Mucosa of stomach (tissue), 1 donor: ENCODE measurements around the gene GLIS2.

Experiments
- H3K27me3 ChIP-seq: one replicate; pipeline ENCODE4 v1.7.0; 2013; ENCODE audit warnings: mild to moderate bottlenecking, low read length; ENCODE audit not compliant: control insufficient read depth, insufficient read depth
- H3K36me3 ChIP-seq: one replicate; pipeline ENCODE4 v1.7.0; 2013; ENCODE audit warnings: low read length; ENCODE audit not compliant: control insufficient read depth, insufficient read depth
- H3K4me1 ChIP-seq: one replicate; pipeline ENCODE4 v1.7.0; 2013; ENCODE audit warnings: mild to moderate bottlenecking, low read length; ENCODE audit not compliant: control insufficient read depth, insufficient read depth
- H3K4me3 ChIP-seq: one replicate; pipeline ENCODE4 v1.7.0; 2013; ENCODE audit warnings: low read length
- H3K9ac ChIP-seq: one replicate; pipeline ENCODE4 v1.7.0; 2013; ENCODE audit warnings: mild to moderate bottlenecking, low read length, moderate library complexity
- H3K9me3 ChIP-seq: one replicate; pipeline ENCODE4 v1.7.0; 2013; ENCODE audit warnings: mild to moderate bottlenecking, low read length, moderate library complexity; ENCODE audit not compliant: control insufficient read depth
- donor health status: Pancreatic carcinoma.

GLIS2 gene

GRCh38 chr16:4283939-4284338 lies 31.9 kb upstream of the GLIS2 start:
- peaks cover 8% of the 10 kb centered on the region for H3K4me1 ChIP-seq
- no peak overlapping the region for H3K9ac ChIP-seq
- no peaks in the 10 kb centered on the region for H3K9me3 ChIP-seq
- H3K27me3 ChIP-seq: no peaks in the 10 kb centered on the region
- H3K36me3 ChIP-seq: no peaks in the 10 kb centered on the region
- no peak overlapping the region for H3K4me3 ChIP-seq

DNA sequence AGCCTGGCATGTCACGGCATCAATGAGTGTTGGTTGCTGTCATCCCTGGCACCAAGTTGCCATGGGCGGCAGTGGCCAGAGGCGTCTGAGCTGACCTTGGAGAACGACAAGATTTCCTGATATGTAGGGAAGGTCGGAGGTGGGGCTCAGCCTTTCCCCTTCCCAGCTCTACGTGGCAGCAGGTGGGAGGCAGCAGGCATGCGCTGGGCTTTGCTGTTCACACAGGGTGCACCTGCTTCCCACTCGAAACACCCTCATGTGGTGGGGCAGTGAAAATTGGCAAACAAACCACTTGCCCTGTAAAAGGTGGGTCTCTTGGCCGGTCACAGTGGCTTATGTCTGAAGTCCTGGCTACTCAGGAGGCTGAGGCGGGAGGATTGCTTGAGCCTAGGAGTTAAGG lies 30.7 kb upstream of the GLIS2 start:
- no peaks in the 10 kb centered on the region for H3K9me3 ChIP-seq
- H3K4me1 ChIP-seq: peaks cover 8% of the 10 kb centered on the region

DNA sequence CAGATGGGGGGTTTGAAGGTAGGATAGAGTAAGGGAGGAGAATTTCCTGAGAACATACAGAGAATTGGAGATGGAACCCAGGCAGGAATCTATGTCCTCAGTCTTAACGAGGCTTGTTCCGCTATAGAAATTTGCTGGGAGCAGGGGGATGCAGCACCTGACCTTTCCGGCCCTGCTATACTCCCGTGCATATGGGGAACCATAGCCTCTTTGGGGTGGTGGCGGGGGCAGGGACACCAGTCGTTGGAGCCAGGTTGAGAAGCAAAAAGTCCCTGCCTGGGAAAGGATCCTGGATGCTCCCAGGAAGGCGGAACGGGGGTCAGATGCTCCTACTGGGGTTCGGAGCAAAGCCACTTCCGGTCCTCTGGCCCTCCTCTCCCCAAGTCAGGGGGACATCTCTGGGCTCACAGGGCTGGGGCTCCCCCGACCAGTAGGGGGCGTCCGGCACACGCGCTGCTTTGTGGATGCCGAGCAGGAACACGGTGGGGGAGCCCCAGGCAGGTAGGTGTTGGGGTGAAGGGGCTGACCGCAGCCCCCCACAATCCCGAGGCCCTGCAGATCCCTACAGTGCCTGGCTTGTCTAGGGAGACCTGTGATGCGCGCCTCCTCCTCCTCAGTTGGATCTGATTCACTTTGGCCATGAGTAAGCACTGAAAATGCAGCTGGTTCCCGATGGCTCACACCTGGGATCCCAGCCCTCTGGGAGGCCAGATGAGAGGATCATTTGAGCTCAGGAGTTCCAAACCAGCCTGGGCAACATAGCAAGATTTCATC lies 27.5 kb upstream of the GLIS2 start:
- no peaks in the 10 kb centered on the region for H3K9me3 ChIP-seq
- no peak overlapping the region for H3K4me3 ChIP-seq
- peaks cover 12% of the 10 kb centered on the region for H3K4me1 ChIP-seq
- no peaks in the 10 kb centered on the region for H3K27me3 ChIP-seq
- H3K9ac ChIP-seq: no peak overlapping the region
- H3K36me3 ChIP-seq: no peaks in the 10 kb centered on the region

More for the DNA sequence above, 30.7 kb upstream of the GLIS2 start:
- Histone ChIP-seq H3K4me3 (no peak overlapping the region), H3K27me3 (no peaks in the 10 kb centered on the region), H3K9ac (no peak overlapping the region), H3K36me3 (no peaks in the 10 kb centered on the region)

GRCh38 chr16:4290236-4290830 lies 25.5 kb upstream of the GLIS2 start:
- no peak overlapping the region for H3K9ac ChIP-seq
- H3K4me3 ChIP-seq: no peak overlapping the region
- peaks cover 23% of the 10 kb centered on the region for H3K4me1 ChIP-seq
- peaks cover 7% of the 10 kb centered on the region for H3K27me3 ChIP-seq
- no peaks in the 10 kb centered on the region for H3K36me3 ChIP-seq
- H3K9me3 ChIP-seq: no peaks in the 10 kb centered on the region

DNA sequence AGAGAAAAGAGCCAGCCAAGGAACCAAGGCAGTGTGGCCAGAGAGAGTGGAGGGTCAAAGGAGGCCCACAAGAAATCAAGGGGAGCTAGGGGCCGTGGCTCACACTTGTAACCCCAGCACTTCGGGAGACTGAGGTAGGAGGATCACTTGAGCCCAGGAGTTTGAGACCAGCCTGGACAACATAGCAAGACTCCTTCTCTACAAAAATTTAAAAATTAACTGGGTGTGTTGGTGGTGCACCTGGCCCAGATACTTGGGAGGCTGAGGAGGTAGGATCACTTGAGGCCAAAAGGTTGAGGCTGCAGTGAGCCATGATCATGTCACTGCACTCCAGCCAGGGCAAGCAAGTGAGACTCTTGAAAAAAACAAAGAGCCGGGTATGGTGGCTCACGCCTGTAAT lies 24.2 kb upstream of the GLIS2 start:
- H3K36me3 ChIP-seq: no peaks in the 10 kb centered on the region
- peaks cover 7% of the 10 kb centered on the region for H3K27me3 ChIP-seq
- H3K9ac ChIP-seq: no peak overlapping the region
- peaks cover 23% of the 10 kb centered on the region for H3K4me1 ChIP-seq
- H3K9me3 ChIP-seq: no peaks in the 10 kb centered on the region
- no peak overlapping the region for H3K4me3 ChIP-seq

GRCh38 chr16:4293181-4293716 lies 22.6 kb upstream of the GLIS2 start:
- no peaks in the 10 kb centered on the region for H3K36me3 ChIP-seq
- peaks cover 22% of the 10 kb centered on the region for H3K4me1 ChIP-seq
- peak overlapping the region; percentile 17 for H3K9ac ChIP-seq
- no peak overlapping the region for H3K4me3 ChIP-seq
- H3K9me3 ChIP-seq: no peaks in the 10 kb centered on the region
- H3K27me3 ChIP-seq: peaks cover 7% of the 10 kb centered on the region

GRCh38 chr16:4293822-4294457 lies 21.9 kb upstream of the GLIS2 start:
- H3K9me3 ChIP-seq: no peaks in the 10 kb centered on the region
- peaks cover 20% of the 10 kb centered on the region for H3K4me1 ChIP-seq
- peak overlapping the region; percentile 17 for H3K9ac ChIP-seq
- H3K36me3 ChIP-seq: no peaks in the 10 kb centered on the region
- H3K4me3 ChIP-seq: no peak overlapping the region
- H3K27me3 ChIP-seq: peaks cover 7% of the 10 kb centered on the region

DNA sequence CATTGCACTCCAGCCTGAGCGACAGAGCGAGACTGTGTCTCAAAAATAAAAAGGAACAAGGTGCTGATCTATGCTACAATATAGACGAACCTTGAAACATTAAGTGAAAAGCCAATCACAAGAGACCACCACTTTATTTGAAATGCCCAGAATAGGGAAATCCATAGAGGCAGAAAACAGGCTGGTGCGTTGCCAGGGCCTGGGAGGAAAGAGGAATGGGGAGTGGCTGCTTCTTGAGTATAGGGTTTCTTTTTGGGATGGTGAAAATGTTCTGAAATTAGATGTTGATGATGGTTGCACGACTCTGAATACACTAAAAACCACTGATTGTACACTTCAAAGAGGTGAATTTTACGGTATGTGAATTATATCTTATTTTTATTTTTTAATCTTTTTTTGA lies 20.3 kb upstream of the GLIS2 start:
- H3K4me3 ChIP-seq: no peak overlapping the region
- H3K9me3 ChIP-seq: no peaks in the 10 kb centered on the region
- no peaks in the 10 kb centered on the region for H3K36me3 ChIP-seq
- H3K9ac ChIP-seq: no peak overlapping the region
- H3K27me3 ChIP-seq: peaks cover 7% of the 10 kb centered on the region
- H3K4me1 ChIP-seq: peaks cover 28% of the 10 kb centered on the region

DNA sequence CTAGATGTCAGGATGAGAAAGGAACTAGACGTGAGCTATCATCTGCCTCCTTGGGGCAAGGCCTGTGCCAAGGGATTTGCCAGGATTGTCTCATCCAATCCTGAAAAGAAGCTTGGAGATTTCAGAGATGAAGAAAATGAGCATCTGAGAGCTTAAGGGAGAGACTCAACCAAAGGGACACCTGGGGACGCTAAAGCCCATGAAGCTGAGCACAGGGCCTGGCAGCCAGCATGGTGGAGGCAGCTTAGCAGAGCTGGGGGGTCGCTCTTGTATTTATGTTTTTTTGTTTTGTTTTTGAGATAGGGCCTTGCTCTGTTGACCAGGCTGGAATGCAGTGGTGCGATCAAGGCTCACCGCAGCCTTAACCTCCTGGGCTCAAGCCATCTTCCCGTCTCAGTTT lies 18.4 kb upstream of the GLIS2 start:
- Histone ChIP-seq H3K9me3 (no peaks in the 10 kb centered on the region), H3K9ac (no peak overlapping the region), H3K4me1 (peaks cover 28% of the 10 kb centered on the region), H3K36me3 (no peaks in the 10 kb centered on the region), H3K4me3 (no peak overlapping the region), H3K27me3 (peaks cover 7% of the 10 kb centered on the region)

DNA sequence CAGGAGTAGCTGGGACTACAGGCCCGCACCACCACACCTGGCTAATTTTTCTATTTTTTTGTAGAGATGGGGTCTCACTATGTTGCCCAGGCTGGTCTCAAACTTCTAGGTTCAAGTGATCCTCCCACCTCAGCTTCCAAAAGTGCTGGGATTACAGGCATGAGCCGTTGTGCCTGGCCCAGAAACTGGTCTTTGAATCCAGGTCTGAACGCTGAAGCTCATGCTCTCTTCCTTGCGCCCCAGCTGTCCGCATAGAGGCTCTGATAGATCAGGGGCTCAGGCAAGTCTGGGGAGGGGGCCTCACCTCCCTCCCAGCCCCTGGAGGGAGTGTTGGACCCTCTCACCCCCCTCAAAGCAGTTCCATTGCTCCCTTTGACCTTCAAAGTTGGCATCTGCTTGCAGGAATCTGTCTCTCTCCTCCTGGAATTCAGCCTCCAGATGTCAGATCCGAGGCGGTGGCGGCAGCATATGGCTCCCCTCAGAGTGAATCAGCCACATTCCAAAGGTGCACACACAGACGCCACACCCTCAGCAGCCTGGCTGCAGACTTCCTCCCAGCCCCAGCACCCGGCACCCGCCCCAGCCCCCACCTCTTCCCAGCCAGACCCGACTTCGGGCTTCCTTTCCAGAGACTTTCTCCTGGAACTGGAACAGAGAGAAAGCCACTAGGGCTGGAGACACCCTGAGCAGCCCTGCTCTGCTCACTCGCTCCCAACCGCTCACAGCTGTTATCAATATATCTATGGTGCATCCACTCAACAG lies 16.9 kb upstream of the GLIS2 start:
- peaks cover 19% of the 10 kb centered on the region for H3K4me1 ChIP-seq

DNA sequence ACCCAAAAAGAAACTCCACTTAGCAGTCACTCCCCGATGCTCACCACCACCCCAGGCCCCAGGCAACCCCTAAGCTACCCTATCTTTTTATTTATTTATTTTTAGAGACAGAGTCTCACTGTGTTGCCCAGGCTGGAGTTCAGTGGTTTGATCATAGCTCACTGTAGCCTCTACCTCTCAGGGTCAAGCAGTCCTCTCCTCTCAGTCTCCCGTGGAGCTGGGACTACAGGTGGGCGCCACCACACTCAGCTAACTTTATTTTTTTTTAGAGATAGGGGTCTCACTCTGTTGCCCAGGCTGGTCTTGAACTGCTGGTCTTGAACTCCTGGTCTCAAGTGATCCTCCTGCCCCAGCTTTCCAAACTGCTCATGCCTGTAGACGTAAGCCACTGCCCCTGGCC lies 14.7 kb upstream of the GLIS2 start:
- Histone ChIP-seq H3K4me3 (no peak overlapping the region), H3K27me3 (no peaks in the 10 kb centered on the region), H3K9me3 (no peaks in the 10 kb centered on the region), H3K4me1 (peaks cover 13% of the 10 kb centered on the region), H3K36me3 (no peaks in the 10 kb centered on the region), H3K9ac (no peak overlapping the region)

More for the DNA sequence above, 16.9 kb upstream of the GLIS2 start:
- H3K36me3 ChIP-seq: no peaks in the 10 kb centered on the region
- H3K9ac ChIP-seq: peak overlapping the region; percentile 50
- H3K27me3 ChIP-seq: peaks cover 1% of the 10 kb centered on the region
- no peak overlapping the region for H3K4me3 ChIP-seq
- H3K9me3 ChIP-seq: no peaks in the 10 kb centered on the region
